Colonic mucosa (tissue), 4 donors: ENCODE data around the gene EMC8. TPM values are rescaled to one million over a fixed set of nuclear protein-coding genes. Genes with fewer than 3 reads are reported as not detected.

ENCODE experiments used
- DNase-seq: peaks from one replicate; pipeline ENCODE4 v3.0.0-alpha.2; 2020
- H3K27ac ChIP-seq: fragments of 200-600 bp; one replicate; pipeline ENCODE4 v1.8.0; 2021
- H3K27me3 ChIP-seq: fragments of 200-600 bp; one replicate; pipeline ENCODE4 v1.8.0; 2021
- H3K36me3 ChIP-seq: fragments of 200-600 bp; one replicate; pipeline ENCODE4 v1.8.0; 2021
- H3K4me1 ChIP-seq: fragments of 200-600 bp; one replicate; pipeline ENCODE4 v1.8.0; 2021; ENCODE audit warnings: mild to moderate bottlenecking
- H3K4me3 ChIP-seq: fragments of 200-600 bp; one replicate; pipeline ENCODE4 v1.8.0; 2021
- H3K9ac ChIP-seq, 2 donors: one replicate each; pipeline ENCODE4 v1.7.0; 2013; ENCODE audit warnings: control low read depth in 2 of 2, low read depth in 2 of 2, low read length in 2 of 2
- H3K9me3 ChIP-seq: fragments of 200-600 bp; one replicate; pipeline ENCODE4 v1.8.0; 2021
- CTCF ChIP-seq: fragments of 200-600 bp; IDR thresholded peaks from one replicate; pipeline ENCODE4 v1.8.0; 2022; ENCODE audit warnings: antibody characterized with exemption, mild to moderate bottlenecking
- intact Hi-C: fragments of 100-400 bp; cut with DNase I; formaldehyde crosslinking; loops from one replicate; pipeline ENCODE4 v1.14.1; 2022
- total RNA-seq, 2 donors: library from RNA; stranded (reverse); fragmentation: NEBNext Ultra II Directional in 1 of 2; extraction: Animal tissue kit (Norgen Biotek cat#: 25700) in 1 of 2; gene quantifications; one replicate each; pipeline ENCODE4 v1.2.1, GENCODE V29; 2021
- donor health status: healthy.
- donor health status: DM: no; HTN: no; CAD: no.
- donor health status: DM: no; HTN: no; CAD: no.

Gene EMC8
- total RNA-seq, 2 donors from 2014 or later, result 30.6 to 49.8 TPM

- DNase-seq, result no peak
- Histone ChIP-seq H3K4me3 (no peak overlapping the region), H3K27me3 (no peaks in the 10 kb centered on the region), H3K9ac (no peak overlapping the region), H3K27ac (no peak overlapping the region), H3K4me1 (peaks cover 9% of the 10 kb centered on the region), H3K36me3 (no peaks in the 10 kb centered on the region), H3K9me3 (no peaks in the 10 kb centered on the region)
- intact Hi-C loops, result loop anchor here (5.0 to 10.0 kb wide), 2 partner anchors 69 to 701 kb away; no protein-coding TSS in a partner anchor
- no peak for TF ChIP-seq CTCF
Measured at GRCh38 chr16:85823328-85823920, 24.1 kb upstream of the EMC8 start.

GRCh38 chr16:85822145-85822544 lies 22.8 kb upstream of the EMC8 start:
- H3K9ac ChIP-seq, result no peak overlapping the region
- DNase-seq, result no peak
- no peaks in the 10 kb centered on the region for H3K9me3 ChIP-seq
- TF ChIP-seq CTCF, result no peak
- H3K27ac ChIP-seq, result no peak overlapping the region
- peaks cover 9% of the 10 kb centered on the region for H3K4me1 ChIP-seq
- H3K27me3 ChIP-seq, result no peaks in the 10 kb centered on the region
- intact Hi-C loops, result loop anchor here (5.0 to 10.0 kb wide), 2 partner anchors 70 to 703 kb away; no protein-coding TSS in a partner anchor
- H3K4me3 ChIP-seq, result no peak overlapping the region
- H3K36me3 ChIP-seq, result no peaks in the 10 kb centered on the region

GRCh38 chr16:85821390-85822135 lies 22.2 kb upstream of the EMC8 start:
- peaks cover 9% of the 10 kb centered on the region for H3K4me1 ChIP-seq
- intact Hi-C loops, result loop anchor here (1.0 to 10.0 kb wide), 4 partner anchors 71 to 703 kb away; no protein-coding TSS in a partner anchor
- H3K27me3 ChIP-seq, result no peaks in the 10 kb centered on the region
- peak overlapping the region in 1 of 2 donors; percentile 5 for H3K9ac ChIP-seq
- DNase-seq, result peak; percentile 81
- peak; percentile 95 for TF ChIP-seq CTCF
- no peak overlapping the region for H3K4me3 ChIP-seq
- H3K36me3 ChIP-seq, result no peaks in the 10 kb centered on the region
- no peak overlapping the region for H3K27ac ChIP-seq
- no peaks in the 10 kb centered on the region for H3K9me3 ChIP-seq

- Histone ChIP-seq H3K4me3 (no peak overlapping the region), H3K36me3 (no peaks in the 10 kb centered on the region), H3K9me3 (no peaks in the 10 kb centered on the region), H3K27me3 (no peaks in the 10 kb centered on the region), H3K4me1 (peaks cover 9% of the 10 kb centered on the region), H3K27ac (no peak overlapping the region), H3K9ac (peak overlapping the region in 1 of 2 donors; percentile 5)
- no peak for DNase-seq
- intact Hi-C loops, result loop anchor here (1.0 to 10.0 kb wide), 4 partner anchors 72 to 704 kb away; no protein-coding TSS in a partner anchor
- no peak for TF ChIP-seq CTCF
Measured at GRCh38 chr16:85820604-85821372, 21.4 kb upstream of the EMC8 start.

GRCh38 chr16:85819771-85820170 lies 20.4 kb upstream of the EMC8 start:
- H3K9ac ChIP-seq, result no peak overlapping the region
- H3K27ac ChIP-seq, result no peak overlapping the region
- intact Hi-C loops, result loop anchor here (5.0 to 10.0 kb wide), 2 partner anchors 73 to 705 kb away; no protein-coding TSS in a partner anchor
- H3K36me3 ChIP-seq, result no peaks in the 10 kb centered on the region
- peaks cover 9% of the 10 kb centered on the region for H3K4me1 ChIP-seq
- no peak for DNase-seq
- no peaks in the 10 kb centered on the region for H3K9me3 ChIP-seq
- no peak overlapping the region for H3K4me3 ChIP-seq
- H3K27me3 ChIP-seq, result no peaks in the 10 kb centered on the region
- TF ChIP-seq CTCF, result no peak
